KMS-11 (cell line): ENCODE results near the gene SCMH1.

ENCODE experiments used
- H2AFZ ChIP-seq: fragments of 200-600 bp; sonication (generic); 2 replicates; pipeline ENCODE4 v1.6.1; 2016; ENCODE audit warnings: antibody characterized with exemption, mixed run types, low read depth
- H3K27ac ChIP-seq: fragments of 200-600 bp; sonication (generic); 2 replicates; pipeline ENCODE4 v1.6.1; 2016; ENCODE audit warnings: mild to moderate bottlenecking, mixed run types
- H3K27me3 ChIP-seq: fragments of 200-600 bp; sonication (generic); 2 replicates; pipeline ENCODE4 v1.6.1; 2017; ENCODE audit warnings: mild to moderate bottlenecking, low read depth, mixed run types, moderate library complexity; ENCODE audit not compliant: insufficient read depth
- H3K36me3 ChIP-seq: fragments of 200-600 bp; sonication (generic); 2 replicates; pipeline ENCODE4 v1.6.1; 2017; ENCODE audit warnings: mild to moderate bottlenecking, mixed run types; ENCODE audit not compliant: insufficient read depth
- H3K4me1 ChIP-seq: fragments of 200-600 bp; sonication (generic); 2 replicates; pipeline ENCODE4 v1.6.1; 2016; ENCODE audit warnings: mild to moderate bottlenecking, low read depth, mixed run types; ENCODE audit not compliant: poor library complexity, severe bottlenecking
- H3K4me2 ChIP-seq: fragments of 200-600 bp; sonication (generic); 2 replicates; pipeline ENCODE4 v1.7.0; 2016; ENCODE audit warnings: mild to moderate bottlenecking, mixed run types
- H3K4me3 ChIP-seq: fragments of 200-600 bp; sonication (generic); IDR thresholded peaks from 2 replicates; pipeline ENCODE4 v1.6.1; 2017; ENCODE audit warnings: low read depth, low read length, mixed read lengths; ENCODE audit not compliant: insufficient read depth
- H3K79me2 ChIP-seq: fragments of 200-600 bp; sonication (generic); 2 replicates; pipeline ENCODE4 v1.6.1; 2016; ENCODE audit warnings: low read depth, mixed run types; ENCODE audit not compliant: insufficient read depth
- H3K9ac ChIP-seq: fragments of 200-600 bp; sonication (generic); 2 replicates; pipeline ENCODE4 v1.6.1; 2016; ENCODE audit warnings: mild to moderate bottlenecking, mixed run types
- H4K20me1 ChIP-seq: fragments of 200-600 bp; sonication (generic); 2 replicates; pipeline ENCODE4 v1.6.1; 2016; ENCODE audit warnings: mild to moderate bottlenecking, mixed run types; ENCODE audit not compliant: insufficient read depth
- CTCF ChIP-seq: fragments of 200-600 bp; sonication (generic); conservative IDR thresholded peaks from 2 replicates; pipeline ENCODE4 v1.6.1; 2017; ENCODE audit warnings: low read depth, mild to moderate bottlenecking, antibody characterized with exemption, low read length, moderate library complexity, mixed read lengths

SCMH1 gene

GRCh38 chr1:41241749-41242341 lies at the start of gene SCMH1:
TSS of gene SCMH1 (minus strand) at chr1:41242306. CDS start at chr1:41186133, 56,173 bp downstream.
- H3K4me1 ChIP-seq: peaks cover 68% of the 10 kb centered on the region
- peak within 1 kb of the TSS; percentile 92 for H3K9ac ChIP-seq
- TF ChIP-seq CTCF: no peak
- peak within 1 kb of the TSS; percentile 26 for H3K4me3 ChIP-seq
- H4K20me1 ChIP-seq: no peaks in the 10 kb centered on the region
- no peaks in the 10 kb centered on the region for H3K27me3 ChIP-seq
- H2AFZ ChIP-seq: peak within 1 kb of the TSS; percentile 58
- peak within 1 kb of the TSS; percentile 90 for H3K4me2 ChIP-seq
- H3K79me2 ChIP-seq: peaks cover 43% of the 10 kb centered on the region
- H3K27ac ChIP-seq: peak within 1 kb of the TSS; percentile 79
- no peaks in the 10 kb centered on the region for H3K36me3 ChIP-seq

- no peak overlapping the region for H3K4me3 ChIP-seq
- no peak overlapping the region for H3K4me2 ChIP-seq
- no peaks in the 10 kb centered on the region for H3K79me2 ChIP-seq
- no peak overlapping the region for H2AFZ ChIP-seq
- no peaks in the 10 kb centered on the region for H3K36me3 ChIP-seq
- no peaks in the 10 kb centered on the region for H3K4me1 ChIP-seq
- H3K27me3 ChIP-seq: no peaks in the 10 kb centered on the region
- H4K20me1 ChIP-seq: no peaks in the 10 kb centered on the region
- no peak overlapping the region for H3K9ac ChIP-seq
- TF ChIP-seq CTCF: no peak
- no peak overlapping the region for H3K27ac ChIP-seq
These were observed 49.1 kb upstream of the SCMH1 start for GRCh38 chr1:41291195-41291594.

GRCh38 chr1:41289196-41289595 lies 47.1 kb upstream of the SCMH1 start:
- Histone ChIP-seq H3K4me1 (no peaks in the 10 kb centered on the region), H3K79me2 (no peaks in the 10 kb centered on the region), H3K27ac (no peak overlapping the region)

GRCh38 chr1:41286992-41287391 lies 44.9 kb upstream of the SCMH1 start:
- no peak for TF ChIP-seq CTCF
- no peak overlapping the region for H3K4me2 ChIP-seq
- no peaks in the 10 kb centered on the region for H4K20me1 ChIP-seq
- no peaks in the 10 kb centered on the region for H3K36me3 ChIP-seq
- H3K27me3 ChIP-seq: no peaks in the 10 kb centered on the region
- no peak overlapping the region for H3K27ac ChIP-seq
- no peak overlapping the region for H2AFZ ChIP-seq
- no peaks in the 10 kb centered on the region for H3K79me2 ChIP-seq
- H3K4me3 ChIP-seq: no peak overlapping the region
- H3K4me1 ChIP-seq: no peaks in the 10 kb centered on the region
- no peak overlapping the region for H3K9ac ChIP-seq

More at GRCh38 chr1:41289196-41289595, 47.1 kb upstream of the SCMH1 start:
- no peak for TF ChIP-seq CTCF
- Histone ChIP-seq H3K27me3 (no peaks in the 10 kb centered on the region), H3K36me3 (no peaks in the 10 kb centered on the region), H4K20me1 (no peaks in the 10 kb centered on the region), H2AFZ (no peak overlapping the region), H3K4me3 (no peak overlapping the region), H3K4me2 (no peak overlapping the region), H3K9ac (no peak overlapping the region)
